Omental fat pad (tissue), 4 donors: ENCODE results near the gene DUSP2. TPM values are rescaled to one million over a fixed set of nuclear protein-coding genes. Genes with fewer than 3 reads are reported as not detected.
"Not testable (repeated sequence)": the region's sequence is repeated elsewhere in the genome, so short reads cannot be mapped to it uniquely, and the experiment has no call there.

ENCODE experiments used
- ATAC-seq: fragments of 150-250 bp; one replicate; pipeline ENCODE4 v1.9.1; 2016; ENCODE audit warnings: mild to moderate bottlenecking, moderate library complexity; ENCODE audit not compliant: low FRiP score
- DNase-seq: peaks from one replicate; pipeline ENCODE4 v3.0.0-alpha.2; 2019; ENCODE audit warnings: low spot score
- total RNA-seq, 4 donors: library from RNA; depleted of rRNA; stranded (reverse); fragments of >200 nt; gene quantifications; one replicate each; pipeline ENCODE4 v1.1.0, GENCODE V29; 2016
- TF ChIP-seq, protein P1 (sequence below), 3 donors: fragments of 450-650 bp; IDR thresholded peaks; one replicate each; pipeline ENCODE4 v1.5.1; 2016 to 2017; ENCODE audit warnings: antibody characterized with exemption in 3 of 3, mild to moderate bottlenecking in 3 of 3, moderate library complexity in 2 of 3

Gene DUSP2
- total RNA-seq, 4 donors from 2014 or later, result 8.5 to 199 (median 18.8) TPM

DNA sequence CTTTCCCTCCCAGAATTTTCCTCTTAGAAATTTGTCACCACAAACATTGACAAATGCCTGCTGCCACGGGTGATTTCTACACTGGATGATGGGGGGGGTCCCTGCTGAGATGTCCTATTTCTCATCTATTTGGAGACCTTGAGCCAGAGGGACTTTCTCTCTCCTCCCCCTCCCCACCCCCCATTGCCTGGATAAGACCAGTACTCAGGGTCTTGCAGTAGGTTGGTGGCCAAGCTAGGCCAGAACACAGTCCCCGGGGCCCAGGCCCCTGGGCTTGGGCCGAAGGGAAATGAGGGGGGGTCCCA lies 560 bp upstream of the DUSP2 start:
- DNase-seq (no peak), ATAC-seq (no peak)
- TF ChIP-seq, protein P1, sequence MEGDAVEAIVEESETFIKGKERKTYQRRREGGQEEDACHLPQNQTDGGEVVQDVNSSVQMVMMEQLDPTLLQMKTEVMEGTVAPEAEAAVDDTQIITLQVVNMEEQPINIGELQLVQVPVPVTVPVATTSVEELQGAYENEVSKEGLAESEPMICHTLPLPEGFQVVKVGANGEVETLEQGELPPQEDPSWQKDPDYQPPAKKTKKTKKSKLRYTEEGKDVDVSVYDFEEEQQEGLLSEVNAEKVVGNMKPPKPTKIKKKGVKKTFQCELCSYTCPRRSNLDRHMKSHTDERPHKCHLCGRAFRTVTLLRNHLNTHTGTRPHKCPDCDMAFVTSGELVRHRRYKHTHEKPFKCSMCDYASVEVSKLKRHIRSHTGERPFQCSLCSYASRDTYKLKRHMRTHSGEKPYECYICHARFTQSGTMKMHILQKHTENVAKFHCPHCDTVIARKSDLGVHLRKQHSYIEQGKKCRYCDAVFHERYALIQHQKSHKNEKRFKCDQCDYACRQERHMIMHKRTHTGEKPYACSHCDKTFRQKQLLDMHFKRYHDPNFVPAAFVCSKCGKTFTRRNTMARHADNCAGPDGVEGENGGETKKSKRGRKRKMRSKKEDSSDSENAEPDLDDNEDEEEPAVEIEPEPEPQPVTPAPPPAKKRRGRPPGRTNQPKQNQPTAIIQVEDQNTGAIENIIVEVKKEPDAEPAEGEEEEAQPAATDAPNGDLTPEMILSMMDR (IDR thresholded peaks at IDR 0.05), result no peak

- TF ChIP-seq, protein P1 (IDR thresholded peaks at IDR 0.05), result no peak
- ATAC-seq (no peak), DNase-seq (no peak)
Observed at GRCh38 chr2:96144481-96145035, 682 bp downstream of the DUSP2 start.

GRCh38 chr2:96143848-96144480 lies 1.3 kb downstream of the DUSP2 start:
- ATAC-seq (no peak), DNase-seq (no peak)
- TF ChIP-seq, protein P1 (IDR thresholded peaks at IDR 0.05), result no peak

DNA sequence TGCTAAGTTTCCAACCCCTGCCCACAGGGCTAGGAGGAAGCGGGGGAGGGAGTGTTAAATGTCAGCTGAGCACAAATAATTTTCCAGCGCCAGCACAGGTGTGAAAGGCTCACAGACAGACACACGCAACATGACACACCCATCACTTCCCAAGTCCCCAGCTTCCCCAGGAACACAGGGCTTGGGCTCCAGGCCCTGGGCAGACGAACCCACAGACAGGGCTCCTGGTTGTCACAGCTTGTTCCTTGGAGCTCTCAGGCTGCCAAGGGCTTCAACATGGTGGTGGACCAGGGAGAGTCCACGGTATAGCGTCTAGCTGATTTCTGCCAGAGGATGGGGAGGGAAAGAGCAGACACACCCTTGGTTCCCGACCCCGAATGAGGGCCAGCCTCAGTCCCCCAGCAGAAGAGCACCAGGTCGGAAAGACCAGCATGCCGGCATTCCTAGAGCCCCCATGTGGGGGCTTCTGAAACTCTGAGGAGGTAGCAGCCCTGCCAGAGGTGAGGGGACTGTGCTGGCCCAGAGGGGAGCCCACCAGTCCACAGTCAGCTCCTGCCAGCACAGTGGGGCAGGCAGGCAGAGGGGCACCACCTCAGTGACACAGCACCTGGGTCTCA lies 1.9 kb downstream of the DUSP2 start:
- ATAC-seq, result no peak
- no peak for DNase-seq
- TF ChIP-seq, protein P1 (IDR thresholded peaks at IDR 0.05), result no peak

DNA sequence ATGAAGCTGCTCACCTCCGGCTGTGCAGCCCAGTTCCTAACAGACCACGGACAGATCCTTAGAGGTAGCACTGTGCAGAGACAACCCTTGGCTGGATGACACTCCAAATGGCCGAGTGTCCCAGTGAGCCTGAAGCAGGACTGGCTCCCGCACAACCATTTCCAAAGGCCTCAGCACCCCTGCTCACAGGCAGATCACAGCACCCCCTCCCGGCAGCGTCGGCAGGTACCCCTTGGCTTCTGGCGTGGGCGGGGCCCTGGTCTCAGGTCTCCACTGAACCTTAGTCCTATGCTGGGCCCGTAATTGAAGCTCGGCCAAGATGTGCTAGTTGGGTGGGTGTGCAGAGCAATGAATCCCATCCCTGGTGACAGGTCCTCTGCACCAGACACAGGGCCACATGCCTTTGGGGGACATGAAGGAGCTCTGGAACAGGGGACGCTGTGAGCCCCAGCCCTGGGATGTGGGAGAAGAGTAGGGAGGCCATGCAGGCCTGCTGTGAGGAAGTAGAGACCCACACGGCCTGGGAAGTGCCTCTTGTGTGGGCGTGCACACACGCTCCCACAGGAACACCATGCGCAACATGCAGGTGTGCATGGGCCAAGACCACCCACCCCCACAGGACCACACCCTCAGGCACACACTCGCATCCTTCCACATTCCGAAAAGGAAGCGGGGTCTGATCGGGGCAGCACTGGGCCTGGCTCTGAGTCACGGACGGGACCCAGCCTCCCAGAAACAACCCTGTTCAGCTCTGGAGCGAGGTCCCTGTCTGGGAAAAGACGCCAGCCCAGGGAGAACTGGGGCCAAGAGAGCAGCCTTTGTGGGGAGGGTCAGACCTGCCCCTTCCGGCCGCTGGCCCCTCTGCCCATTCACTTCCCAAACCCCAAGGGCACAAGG lies 2.8 kb downstream of the DUSP2 start:
- TF ChIP-seq, protein P1 (IDR thresholded peaks at IDR 0.05), result no peak
- DNase-seq (no peak), ATAC-seq (no peak)

- ATAC-seq, DNase-seq: not testable (repeated sequence)
Observed at GRCh38 chr2:96141624-96141967, 3.6 kb downstream of the DUSP2 start.

GRCh38 chr2:96140941-96141623 lies 4.2 kb downstream of the DUSP2 start:
- DNase-seq, result no peak

More at GRCh38 chr2:96140941-96141623, 4.2 kb downstream of the DUSP2 start:
- TF ChIP-seq, protein P1 (IDR thresholded peaks at IDR 0.05), result no peak
- ATAC-seq, result no peak
